Suprapubic skin (tissue), 4 donors: Measurements from ENCODE around the gene LMX1B. TPM values are rescaled to one million over a fixed set of nuclear protein-coding genes. Genes with fewer than 3 reads are reported as not detected.
"Not testable (repeated sequence)": the region's sequence is repeated elsewhere in the genome, so short reads cannot be mapped to it uniquely, and the experiment has no call there.

Experiments used
- DNase-seq, 2 donors: peaks; one replicate each; pipeline ENCODE4 v3.0.0-alpha.2; 2019; ENCODE audit warnings: low spot score in 2 of 2
- H3K27ac ChIP-seq: fragments of 200-600 bp; sonication (generic); one replicate; pipeline ENCODE4 v1.5.1; 2019
- H3K27me3 ChIP-seq: fragments of 200-600 bp; sonication (generic); one replicate; pipeline ENCODE4 v1.5.1; 2019
- H3K36me3 ChIP-seq: fragments of 200-600 bp; sonication (generic); one replicate; pipeline ENCODE4 v1.5.1; 2019
- H3K4me1 ChIP-seq: fragments of 200-600 bp; sonication (generic); one replicate; pipeline ENCODE4 v1.5.1; 2019
- H3K4me3 ChIP-seq: fragments of 200-600 bp; sonication (generic); one replicate; pipeline ENCODE4 v1.5.1; 2019; ENCODE audit warnings: mild to moderate bottlenecking
- H3K9me3 ChIP-seq: fragments of 200-600 bp; sonication (generic); one replicate; pipeline ENCODE4 v1.5.1; 2019
- EP300 ChIP-seq: sonication (generic); formaldehyde crosslinking; IDR thresholded peaks from one replicate; pipeline ENCODE4 v1.6.1; 2017; ENCODE audit warnings: antibody characterized with exemption
- POLR2A ChIP-seq, 2 donors: fragments of 450-650 bp; IDR thresholded peaks; one replicate each; pipeline ENCODE4 v1.6.1; 2017; ENCODE audit warnings: antibody characterized with exemption in 2 of 2, mild to moderate bottlenecking in 2 of 2, moderate library complexity in 2 of 2
- POLR2AphosphoS5 ChIP-seq, 3 donors: sonication (generic); formaldehyde crosslinking; IDR thresholded peaks; one replicate each; pipeline ENCODE4 v1.6.1; 2017; ENCODE audit warnings: antibody characterized with exemption in 3 of 3
- WGBS: methylation state at CpG from one replicate; pipeline ENCODE4 v1.1.5; 2018; 5-methylcytosine and 5-hydroxymethylcytosine counted together
- total RNA-seq, 4 donors: library from RNA; depleted of rRNA; stranded (reverse); fragments of >200 nt; gene quantifications; one replicate each; pipeline ENCODE4 v1.1.0, GENCODE V29; 2016
- TF ChIP-seq, protein P1 (sequence below), 2 donors: fragments of 200-600 bp in 1 of 2; fragments of 450-650 bp in 1 of 2; sonication (generic) in 1 of 2; IDR thresholded peaks; one replicate each; pipeline ENCODE4 v1.5.1; 2016 to 2019; ENCODE audit warnings: antibody characterized with exemption in 2 of 2, mild to moderate bottlenecking in 1 of 2, moderate library complexity in 1 of 2

LMX1B gene
- total RNA-seq, 4 donors from 2014 or later = 2.4 to 7.8 (median 5.7) TPM

GRCh38 chr9:126578029-126578428 lies 35.7 kb upstream of the LMX1B start:
- TF ChIP-seq POLR2AphosphoS5 (IDR thresholded peaks at IDR 0.05) (no peak), EP300 (no peak), POLR2A (IDR thresholded peaks at IDR 0.05) (no peak)
- TF ChIP-seq, protein P1, sequence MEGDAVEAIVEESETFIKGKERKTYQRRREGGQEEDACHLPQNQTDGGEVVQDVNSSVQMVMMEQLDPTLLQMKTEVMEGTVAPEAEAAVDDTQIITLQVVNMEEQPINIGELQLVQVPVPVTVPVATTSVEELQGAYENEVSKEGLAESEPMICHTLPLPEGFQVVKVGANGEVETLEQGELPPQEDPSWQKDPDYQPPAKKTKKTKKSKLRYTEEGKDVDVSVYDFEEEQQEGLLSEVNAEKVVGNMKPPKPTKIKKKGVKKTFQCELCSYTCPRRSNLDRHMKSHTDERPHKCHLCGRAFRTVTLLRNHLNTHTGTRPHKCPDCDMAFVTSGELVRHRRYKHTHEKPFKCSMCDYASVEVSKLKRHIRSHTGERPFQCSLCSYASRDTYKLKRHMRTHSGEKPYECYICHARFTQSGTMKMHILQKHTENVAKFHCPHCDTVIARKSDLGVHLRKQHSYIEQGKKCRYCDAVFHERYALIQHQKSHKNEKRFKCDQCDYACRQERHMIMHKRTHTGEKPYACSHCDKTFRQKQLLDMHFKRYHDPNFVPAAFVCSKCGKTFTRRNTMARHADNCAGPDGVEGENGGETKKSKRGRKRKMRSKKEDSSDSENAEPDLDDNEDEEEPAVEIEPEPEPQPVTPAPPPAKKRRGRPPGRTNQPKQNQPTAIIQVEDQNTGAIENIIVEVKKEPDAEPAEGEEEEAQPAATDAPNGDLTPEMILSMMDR (IDR thresholded peaks at IDR 0.05) = no peak
- Histone ChIP-seq H3K27ac (no peak overlapping the region), H3K4me3 (no peak overlapping the region), H3K27me3 (peaks cover 9% of the 10 kb centered on the region), H3K4me1 (peaks cover 3% of the 10 kb centered on the region), H3K9me3 (no peaks in the 10 kb centered on the region), H3K36me3 (no peaks in the 10 kb centered on the region)
- DNase-seq = no peak
- WGBS = 76% methylated on average over 6 of the region's 6 CpGs

DNA sequence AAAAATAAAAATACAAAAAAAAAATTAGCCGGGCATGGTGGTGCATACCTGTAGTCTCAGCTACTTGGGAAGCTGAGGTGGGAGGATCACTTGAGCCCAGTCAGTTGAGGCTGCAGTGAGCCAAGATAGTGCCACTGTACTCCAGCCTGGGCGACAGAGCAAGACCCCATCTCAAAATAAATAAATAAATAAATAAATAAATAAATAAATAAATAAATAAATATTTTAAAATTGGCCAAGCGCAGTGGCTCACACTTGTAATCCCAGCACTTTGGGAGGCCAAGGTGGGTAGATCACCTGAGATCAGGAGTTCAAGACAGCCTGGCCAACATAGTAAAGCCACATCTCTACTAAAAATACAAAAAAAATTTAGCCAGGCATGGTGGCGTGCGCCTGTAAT lies 33.4 kb upstream of the LMX1B start:
- H3K27ac ChIP-seq, H3K9me3 ChIP-seq, H3K4me1 ChIP-seq, H3K4me3 ChIP-seq, DNase-seq, H3K36me3 ChIP-seq: not testable (repeated sequence)
- peaks cover 13% of the 10 kb centered on the region for H3K27me3 ChIP-seq
- 78% methylated on average over 5 of the region's 5 CpGs for WGBS

- no peaks in the 10 kb centered on the region for H3K36me3 ChIP-seq
- peaks cover 13% of the 10 kb centered on the region for H3K27me3 ChIP-seq
- H3K4me3 ChIP-seq = no peak overlapping the region
- TF ChIP-seq POLR2AphosphoS5 (IDR thresholded peaks at IDR 0.05) (no peak), EP300 (no peak)
- TF ChIP-seq, protein P1 (IDR thresholded peaks at IDR 0.05) = no peak
- H3K27ac ChIP-seq = no peak overlapping the region
- no peaks in the 10 kb centered on the region for H3K9me3 ChIP-seq
- DNase-seq = no peak
- peaks cover 3% of the 10 kb centered on the region for H3K4me1 ChIP-seq
- WGBS = 50% methylated on average over 9 of the region's 9 CpGs
These were observed 31.8 kb upstream of the LMX1B start for GRCh38 chr9:126581893-126582292.

- H3K36me3 ChIP-seq = no peaks in the 10 kb centered on the region
These were observed 31.3 kb upstream of the LMX1B start for GRCh38 chr9:126582427-126582826.

DNA sequence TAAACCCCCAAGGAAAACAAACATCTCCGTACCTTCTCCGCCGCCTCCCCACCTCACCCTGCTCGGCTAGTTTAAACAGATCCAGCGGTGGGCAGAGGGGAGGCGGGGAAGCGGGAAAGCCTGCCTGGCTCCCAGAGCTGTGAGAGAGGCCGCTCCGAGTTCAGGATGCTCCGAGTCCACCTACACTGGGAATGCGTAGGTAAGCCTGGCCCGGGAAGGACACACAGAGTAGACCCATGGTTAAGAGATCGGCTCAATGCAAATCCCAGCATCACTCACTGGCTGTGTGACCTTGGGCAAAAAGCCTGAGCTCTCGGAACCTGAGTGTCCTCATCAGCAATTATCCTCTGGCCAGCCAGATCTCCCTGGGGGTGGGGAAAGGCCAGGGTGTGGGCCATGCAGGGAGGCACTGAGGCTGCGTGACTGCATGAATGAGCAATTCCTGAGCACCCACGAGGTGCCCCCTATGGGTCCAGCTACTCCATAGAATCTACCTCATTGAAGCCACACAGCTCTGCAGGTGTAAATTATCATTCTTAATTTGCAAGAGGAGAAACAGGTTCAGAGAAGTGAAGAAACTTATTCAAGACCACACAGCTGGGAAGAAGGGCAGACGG lies 30.5 kb upstream of the LMX1B start:
- Histone ChIP-seq H3K9me3 (no peaks in the 10 kb centered on the region), H3K27ac (no peak overlapping the region), H3K4me1 (peaks cover 12% of the 10 kb centered on the region), H3K36me3 (no peaks in the 10 kb centered on the region), H3K27me3 (peaks cover 13% of the 10 kb centered on the region), H3K4me3 (no peak overlapping the region)
- TF ChIP-seq, protein P1 (IDR thresholded peaks at IDR 0.05) = no peak
- TF ChIP-seq POLR2AphosphoS5 (IDR thresholded peaks at IDR 0.05) (no peak), EP300 (no peak), POLR2A (IDR thresholded peaks at IDR 0.05) (no peak)
- no peak for DNase-seq
- WGBS = 66% methylated on average over 17 of the region's 17 CpGs

More at GRCh38 chr9:126582427-126582826, 31.3 kb upstream of the LMX1B start:
- H3K4me3 ChIP-seq = no peak overlapping the region
- H3K27me3 ChIP-seq = peaks cover 13% of the 10 kb centered on the region
- 70% methylated on average over 7 of the region's 7 CpGs for WGBS
- H3K4me1 ChIP-seq = peaks cover 6% of the 10 kb centered on the region
- no peak overlapping the region for H3K27ac ChIP-seq
- H3K9me3 ChIP-seq = no peaks in the 10 kb centered on the region
- DNase-seq = no peak
- TF ChIP-seq POLR2AphosphoS5 (IDR thresholded peaks at IDR 0.05) = no peak
- TF ChIP-seq POLR2A (IDR thresholded peaks at IDR 0.05) = no peak
- TF ChIP-seq, protein P1 (IDR thresholded peaks at IDR 0.05) = no peak
- no peak for TF ChIP-seq EP300

DNA sequence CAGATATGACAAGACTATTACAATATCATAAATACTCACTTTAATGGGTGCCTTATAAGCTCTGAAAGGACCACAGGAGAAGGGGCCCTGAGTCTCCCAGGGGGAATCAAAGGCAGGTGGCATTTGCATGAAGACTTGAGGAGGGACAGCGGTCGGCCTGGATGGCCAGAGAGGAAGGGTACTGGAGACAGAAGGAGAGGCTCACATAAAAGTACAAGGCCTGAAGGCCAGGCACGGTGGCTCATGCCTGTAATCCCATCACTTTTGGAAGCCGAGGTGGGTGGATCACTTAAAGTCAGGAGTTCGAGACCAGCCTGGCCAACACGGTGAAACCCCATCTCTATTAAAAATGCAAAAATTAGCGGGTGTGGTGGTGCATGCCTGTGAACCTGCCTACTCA lies 29.1 kb upstream of the LMX1B start:
- no peak overlapping the region for H3K27ac ChIP-seq
- no peaks in the 10 kb centered on the region for H3K36me3 ChIP-seq
- 94% methylated on average over 7 of the region's 7 CpGs for WGBS
- H3K4me3 ChIP-seq = no peak overlapping the region
- no peaks in the 10 kb centered on the region for H3K9me3 ChIP-seq
- peaks cover 13% of the 10 kb centered on the region for H3K27me3 ChIP-seq
- TF ChIP-seq, protein P1 (IDR thresholded peaks at IDR 0.05) = no peak
- TF ChIP-seq POLR2A (IDR thresholded peaks at IDR 0.05) = no peak
- no peak for TF ChIP-seq EP300
- H3K4me1 ChIP-seq = peaks cover 12% of the 10 kb centered on the region
- DNase-seq = no peak
